Gastroesophageal sphincter (tissue), 4 donors: ENCODE results near the gene RAD51B. TPM values are rescaled to one million over a fixed set of nuclear protein-coding genes. Genes with fewer than 3 reads are reported as not detected.
A peak's percentile ranks its signal among the peaks of the same experiment; 100 is the strongest.

ENCODE experiments used
- ATAC-seq: fragments of 150-250 bp; one replicate; pipeline ENCODE4 v1.9.1; 2016; ENCODE audit warnings: mild to moderate bottlenecking, moderate library complexity
- H3K27ac ChIP-seq, 4 donors: fragments of 200-600 bp; sonication (generic) in 3 of 4; 1 replicate in 3 of 4; 2 replicates in 1 of 4; pipeline ENCODE4 v1.5.1; 2016 to 2019
- H3K27me3 ChIP-seq: fragments of 200-600 bp; sonication (generic); one replicate; pipeline ENCODE4 v1.5.1; 2019
- H3K36me3 ChIP-seq, 2 donors: fragments of 200-600 bp; sonication (generic); one replicate each; pipeline ENCODE4 v1.5.1; 2019; ENCODE audit warnings: control low read depth in 1 of 2
- H3K4me1 ChIP-seq, 3 donors: fragments of 200-600 bp; sonication (generic); 1 replicate in 2 of 3; 2 replicates in 1 of 3; pipeline ENCODE4 v1.5.1; 2016 to 2019; ENCODE audit warnings: control low read depth in 2 of 3
- H3K4me3 ChIP-seq, 2 donors: fragments of 200-600 bp; sonication (generic); one replicate each; pipeline ENCODE4 v1.5.1; 2019; ENCODE audit warnings: mild to moderate bottlenecking in 1 of 2, moderate library complexity in 1 of 2
- H3K9me3 ChIP-seq, 3 donors: fragments of 200-600 bp; sonication (generic); one replicate each; pipeline ENCODE4 v1.5.1; 2017 to 2019; ENCODE audit warnings: control low read depth in 2 of 3
- CTCF ChIP-seq, 4 experiments: fragments of 200-600 bp in 2 of 4; fragments of 450-650 bp in 2 of 4; sonication (generic) in 1 of 4; IDR thresholded peaks; one replicate each; pipeline ENCODE4 v1.5.1; 2017 to 2019; ENCODE audit warnings: antibody characterized with exemption in 4 of 4, mild to moderate bottlenecking in 2 of 4, moderate library complexity in 2 of 4
- EP300 ChIP-seq: sonication (generic); formaldehyde crosslinking; IDR thresholded peaks from one replicate; pipeline ENCODE4 v1.6.1; 2017; ENCODE audit warnings: antibody characterized with exemption, mild to moderate bottlenecking
- POLR2A ChIP-seq, 2 donors: fragments of 450-650 bp; IDR thresholded peaks; one replicate each; pipeline ENCODE4 v1.6.1; 2017; ENCODE audit warnings: antibody characterized with exemption in 2 of 2, mild to moderate bottlenecking in 2 of 2, moderate library complexity in 1 of 2
- POLR2AphosphoS5 ChIP-seq: sonication (generic); formaldehyde crosslinking; IDR thresholded peaks from one replicate; pipeline ENCODE4 v1.6.1; 2017; ENCODE audit warnings: antibody characterized with exemption
- WGBS, 2 donors: methylation state at CpG; one replicate each; pipeline ENCODE4 v1.1.5; 2018; ENCODE audit warnings: low coverage in 1 of 2; 5-methylcytosine and 5-hydroxymethylcytosine counted together
- total RNA-seq, 4 donors: library from RNA; depleted of rRNA; stranded (reverse); fragments of >200 nt; gene quantifications; one replicate each; pipeline ENCODE4 v1.1.0, GENCODE V29; 2016

The RAD51B gene
- total RNA-seq, 4 donors from 2014 or later = 5.1 to 7.0 (median 6.0) TPM

GRCh38 chr14:68251769-68252100 is 432.2 kb downstream of the RAD51B start:
- no peak for ATAC-seq
- no peaks in the 10 kb centered on the region for H3K27me3 ChIP-seq
- no peak overlapping the region for H3K4me3 ChIP-seq
- TF ChIP-seq CTCF (IDR thresholded peaks at IDR 0.05) (no peak), POLR2A (IDR thresholded peaks at IDR 0.05) (no peak), POLR2AphosphoS5 (no peak), EP300 (no peak)
- peaks cover 38 to 96% (median 47%) of the 10 kb centered on the region in 3 donors for H3K4me1 ChIP-seq
- no peaks in the 10 kb centered on the region for H3K9me3 ChIP-seq
- H3K36me3 ChIP-seq = no peaks in the 10 kb centered on the region
- peak overlapping the region; percentile 86 to 89 (median 88) for H3K27ac ChIP-seq
- 29 to 50% methylated on average over 1 of the region's 1 CpG for WGBS, 2 donors

DNA sequence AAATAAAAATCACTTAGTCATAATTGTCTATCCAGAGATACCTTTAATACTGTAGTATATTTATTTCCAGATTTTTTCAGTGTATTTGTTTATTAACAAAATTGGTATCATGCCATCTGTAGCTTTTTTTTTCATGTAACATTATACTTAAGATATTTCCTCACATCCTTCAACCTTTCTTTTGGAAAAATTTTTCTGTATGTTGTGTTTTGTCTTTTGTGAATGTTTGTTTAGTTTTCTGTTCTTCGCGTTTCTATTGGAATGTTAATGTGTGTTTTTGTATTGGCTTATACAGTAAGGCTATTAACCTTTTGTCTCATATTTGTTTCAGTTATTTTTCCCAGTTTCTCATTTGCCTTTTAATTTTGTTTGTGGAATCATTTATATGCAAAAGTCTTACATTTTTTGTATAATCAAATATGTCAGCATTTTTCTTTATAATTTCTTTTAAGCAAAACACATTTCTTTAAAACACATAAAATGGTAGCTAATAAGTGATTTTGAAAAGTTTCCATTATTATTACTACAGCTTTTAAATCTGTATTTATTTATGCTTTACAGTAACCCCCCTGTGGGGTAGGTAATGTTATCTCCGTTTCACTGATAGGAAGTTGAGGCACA is 433.7 kb downstream of the RAD51B start:
- Histone ChIP-seq H3K36me3 (no peaks in the 10 kb centered on the region), H3K4me3 (no peak overlapping the region), H3K9me3 (no peaks in the 10 kb centered on the region), H3K27me3 (no peaks in the 10 kb centered on the region), H3K27ac (peak overlapping the region; percentile 86 to 89 (median 88)), H3K4me1 (peaks cover 28 to 81% (median 38%) of the 10 kb centered on the region in 3 donors)
- WGBS, 2 donors = 55 to 58% methylated on average over 3 of the region's 3 CpGs
- no peak for TF ChIP-seq POLR2A (IDR thresholded peaks at IDR 0.05)
- TF ChIP-seq POLR2AphosphoS5 = no peak
- TF ChIP-seq CTCF (IDR thresholded peaks at IDR 0.05) = no peak
- no peak for TF ChIP-seq EP300
- ATAC-seq = no peak

GRCh38 chr14:68253878-68254528 is 434.4 kb downstream of the RAD51B start:
- Histone ChIP-seq H3K4me1 (peaks cover 24 to 73% (median 33%) of the 10 kb centered on the region in 3 donors), H3K36me3 (no peaks in the 10 kb centered on the region), H3K9me3 (no peaks in the 10 kb centered on the region), H3K4me3 (no peak overlapping the region), H3K27ac (peak overlapping the region in 2 of 4 donors; percentile 34 to 86), H3K27me3 (no peaks in the 10 kb centered on the region)
- WGBS, 2 donors = 43 to 55% methylated on average over 2 of the region's 2 CpGs
- ATAC-seq = no peak
- TF ChIP-seq CTCF (IDR thresholded peaks at IDR 0.05) = no peak
- TF ChIP-seq POLR2AphosphoS5 = no peak
- TF ChIP-seq POLR2A (IDR thresholded peaks at IDR 0.05) = no peak
- TF ChIP-seq EP300 = no peak

DNA sequence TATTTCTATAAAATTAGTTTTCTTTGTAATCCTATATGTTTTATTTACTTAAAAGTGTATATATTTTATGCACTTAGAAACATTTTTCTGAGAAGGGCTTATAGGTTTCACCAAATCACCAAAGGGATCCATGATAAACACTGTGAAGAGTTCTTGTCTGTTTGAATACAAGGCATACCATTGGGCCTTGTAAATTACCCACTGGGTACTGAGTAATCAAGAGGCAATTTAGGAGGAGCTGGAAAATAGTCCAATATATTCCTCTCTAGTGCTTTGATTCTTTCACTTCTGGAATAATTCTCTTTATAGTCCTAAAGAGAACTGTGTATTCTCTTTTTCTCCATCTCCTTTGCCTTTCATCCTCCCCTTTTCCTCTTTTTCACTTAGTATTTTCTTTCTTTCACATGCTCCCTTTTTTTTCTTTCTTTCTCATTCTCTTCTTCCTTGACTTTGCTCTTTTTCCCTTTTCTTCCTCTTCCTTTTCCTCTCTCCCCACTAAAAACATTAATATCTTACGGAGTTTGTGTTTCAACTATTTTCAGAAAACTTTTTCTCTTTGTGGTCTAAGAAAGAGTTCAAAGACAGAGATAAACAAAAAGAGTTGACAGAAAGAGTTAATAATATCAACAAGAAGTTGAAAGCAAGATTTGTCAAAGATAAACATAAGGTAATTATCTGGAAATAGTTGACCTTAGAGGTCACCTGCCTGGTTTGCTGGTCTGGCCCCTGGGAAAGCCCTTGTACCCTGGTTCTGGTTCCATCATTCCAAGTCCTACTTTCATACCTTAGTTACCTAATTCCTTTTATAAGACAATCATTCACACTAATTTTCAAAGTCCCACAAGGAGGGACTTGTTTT is 435.3 kb downstream of the RAD51B start:
- Histone ChIP-seq H3K36me3 (no peaks in the 10 kb centered on the region), H3K4me1 (peaks cover 19 to 64% (median 25%) of the 10 kb centered on the region in 3 donors), H3K27me3 (no peaks in the 10 kb centered on the region), H3K4me3 (no peak overlapping the region), H3K27ac (peak overlapping the region; percentile 27 to 86 (median 34)), H3K9me3 (no peaks in the 10 kb centered on the region)
- TF ChIP-seq POLR2A (IDR thresholded peaks at IDR 0.05) = no peak
- no peak for TF ChIP-seq CTCF (IDR thresholded peaks at IDR 0.05)
- no peak for TF ChIP-seq POLR2AphosphoS5
- no peak for TF ChIP-seq EP300
- ATAC-seq = no peak
- 83 to 100% methylated on average over 1 of the region's 1 CpG for WGBS, 2 donors
